ENCODE results near the gene NEK7.

The NEK7 gene

GRCh38 chr1:198116469-198116868 is 40.3 kb upstream of the NEK7 start:
- no peak for DNase-seq (ENCODE audit: extremely low spot score)
- TF ChIP-seq CTCF (IDR thresholded peaks at IDR 0.05; ENCODE audit: control extremely low read depth, extremely low read depth, low read depth, missing control alignments): no peak
- ChIA-PET POLR2A (no interaction called here), CTCF (interaction anchor here (0.8 to 2.0 kb wide), 4 partner anchors 9 to 20 kb away, joined by 3 to 9 read pairs (median 5); no protein-coding TSS in a partner anchor)

GRCh38 chr1:198117267-198117666 is 39.5 kb upstream of the NEK7 start:
- TF ChIP-seq CTCF (IDR thresholded peaks at IDR 0.05; ENCODE audit: control extremely low read depth, extremely low read depth, low read depth, missing control alignments): no peak
- CTCF ChIA-PET: interaction anchor here (0.8 to 2.0 kb wide), 4 partner anchors 8 to 19 kb away, joined by 3 to 9 read pairs (median 5); no protein-coding TSS in a partner anchor
- POLR2A ChIA-PET: no interaction called here

GRCh38 chr1:198118134-198118533 is 38.7 kb upstream of the NEK7 start:
- DNase-seq (ENCODE audit: extremely low spot score): no peak
- POLR2A ChIA-PET: no interaction called here
- CTCF ChIA-PET: interaction anchor here (1.0 to 2.8 kb wide), 2 partner anchors 30 to 38 kb away, joined by 3 to 7 read pairs; no protein-coding TSS in a partner anchor
- TF ChIP-seq CTCF (IDR thresholded peaks at IDR 0.05; ENCODE audit: control extremely low read depth, extremely low read depth, low read depth, missing control alignments): no peak

More at GRCh38 chr1:198117267-198117666, 39.5 kb upstream of the NEK7 start:
- no peak for DNase-seq (ENCODE audit: extremely low spot score)

GRCh38 chr1:198119906-198120305 is 36.9 kb upstream of the NEK7 start:
- no peak for TF ChIP-seq CTCF (IDR thresholded peaks at IDR 0.05; ENCODE audit: control extremely low read depth, extremely low read depth, low read depth, missing control alignments)
- ChIA-PET POLR2A (no interaction called here), CTCF (interaction anchor here (1.2 to 2.8 kb wide), 3 partner anchors 21 to 272 kb away, joined by 3 to 7 read pairs (median 3); no protein-coding TSS in a partner anchor)
- DNase-seq (ENCODE audit: extremely low spot score): no peak

- DNase-seq (ENCODE audit: extremely low spot score): no peak
- ChIA-PET POLR2A (no interaction called here), CTCF (interaction anchor here (2.8 kb wide), 1 partner anchor 34 kb away, joined by 7 read pairs; no protein-coding TSS in a partner anchor)
- no peak for TF ChIP-seq CTCF (IDR thresholded peaks at IDR 0.05; ENCODE audit: control extremely low read depth, extremely low read depth, low read depth, missing control alignments)
These were observed 35.6 kb upstream of the NEK7 start for GRCh38 chr1:198121056-198121826.

- POLR2A ChIA-PET: no interaction called here
- no peak for TF ChIP-seq CTCF (IDR thresholded peaks at IDR 0.05; ENCODE audit: control extremely low read depth, extremely low read depth, low read depth, missing control alignments)
- CTCF ChIA-PET: interaction anchor here (0.9 kb wide), 1 partner anchor 33 kb away, joined by 3 read pairs; no protein-coding TSS in a partner anchor
- no peak for DNase-seq (ENCODE audit: extremely low spot score)
These were observed 34.1 kb upstream of the NEK7 start for GRCh38 chr1:198122693-198123092.

Measured in GM10248 (cell line).